KOPT-K1 (cell line): ENCODE results near the gene XRN2.

Experiments used
- H3K27ac ChIP-seq: fragments of 200-600 bp; sonication (generic); 2 replicates; pipeline ENCODE4 v1.5.1; 2016; ENCODE audit warnings: antibody characterized with exemption, mild to moderate bottlenecking, low read depth, low read length; ENCODE audit not compliant: poor library complexity, severe bottlenecking
- H3K36me3 ChIP-seq: fragments of 200-600 bp; sonication (generic); 2 replicates; pipeline ENCODE4 v1.5.1; 2017; ENCODE audit warnings: antibody characterized with exemption, mild to moderate bottlenecking, low read length, moderate library complexity; ENCODE audit not compliant: insufficient read depth
- H3K9me3 ChIP-seq: fragments of 200-600 bp; sonication (generic); 2 replicates; pipeline ENCODE4 v1.5.1; 2017; ENCODE audit warnings: antibody characterized with exemption, low read length, mild to moderate bottlenecking; ENCODE audit not compliant: insufficient read depth, poor library complexity, severe bottlenecking

Gene XRN2

GRCh38 chr20:21384308-21384892 is 81.3 kb downstream of the XRN2 start:
- Histone ChIP-seq H3K36me3 (peaks cover 98% of the 10 kb centered on the region), H3K27ac (no peak overlapping the region), H3K9me3 (no peaks in the 10 kb centered on the region)

- no peaks in the 10 kb centered on the region for H3K9me3 ChIP-seq
- H3K36me3 ChIP-seq = peaks cover 98% of the 10 kb centered on the region
- no peak overlapping the region for H3K27ac ChIP-seq
Measured at GRCh38 chr20:21386111-21386510, 83.0 kb downstream of the XRN2 start.

GRCh38 chr20:21387528-21387927 is 84.4 kb downstream of the XRN2 start:
- peaks cover 85% of the 10 kb centered on the region for H3K36me3 ChIP-seq
- H3K9me3 ChIP-seq = no peaks in the 10 kb centered on the region
- no peak overlapping the region for H3K27ac ChIP-seq

GRCh38 chr20:21388566-21388965 is 85.4 kb downstream of the XRN2 start:
- Histone ChIP-seq H3K36me3 (peaks cover 75% of the 10 kb centered on the region), H3K27ac (no peak overlapping the region), H3K9me3 (no peaks in the 10 kb centered on the region)

- Histone ChIP-seq H3K27ac (no peak overlapping the region), H3K36me3 (peaks cover 67% of the 10 kb centered on the region), H3K9me3 (no peaks in the 10 kb centered on the region)
Measured at GRCh38 chr20:21389368-21389767, 86.2 kb downstream of the XRN2 start.

- H3K36me3 ChIP-seq = peaks cover 54% of the 10 kb centered on the region
- no peaks in the 10 kb centered on the region for H3K9me3 ChIP-seq
- no peak overlapping the region for H3K27ac ChIP-seq
Measured at GRCh38 chr20:21390768-21391167, 87.6 kb downstream of the XRN2 start.

GRCh38 chr20:21391185-21391971 is 88.2 kb downstream of the XRN2 start:
- Histone ChIP-seq H3K9me3 (no peaks in the 10 kb centered on the region), H3K36me3 (peaks cover 48% of the 10 kb centered on the region), H3K27ac (no peak overlapping the region)

GRCh38 chr20:21391972-21392352 is 88.8 kb downstream of the XRN2 start:
- no peak overlapping the region for H3K27ac ChIP-seq
- H3K9me3 ChIP-seq = peaks cover 2% of the 10 kb centered on the region
- H3K36me3 ChIP-seq = peaks cover 42% of the 10 kb centered on the region

GRCh38 chr20:21393166-21393565 is 90.0 kb downstream of the XRN2 start:
- peaks cover 9% of the 10 kb centered on the region for H3K9me3 ChIP-seq
- no peak overlapping the region for H3K27ac ChIP-seq
- peaks cover 31% of the 10 kb centered on the region for H3K36me3 ChIP-seq

- H3K9me3 ChIP-seq = peaks cover 9% of the 10 kb centered on the region
- H3K27ac ChIP-seq = no peak overlapping the region
- H3K36me3 ChIP-seq = peaks cover 23% of the 10 kb centered on the region
Measured at GRCh38 chr20:21393816-21394519, 90.8 kb downstream of the XRN2 start.

GRCh38 chr20:21394551-21394950 is 91.4 kb downstream of the XRN2 start:
- Histone ChIP-seq H3K9me3 (peaks cover 9% of the 10 kb centered on the region), H3K27ac (no peak overlapping the region), H3K36me3 (peaks cover 17% of the 10 kb centered on the region)

GRCh38 chr20:21395051-21395665 is 92.0 kb downstream of the XRN2 start:
- Histone ChIP-seq H3K36me3 (peaks cover 11% of the 10 kb centered on the region), H3K9me3 (peaks cover 9% of the 10 kb centered on the region), H3K27ac (no peak overlapping the region)

- peaks cover 9% of the 10 kb centered on the region for H3K9me3 ChIP-seq
- H3K27ac ChIP-seq = no peak overlapping the region
- H3K36me3 ChIP-seq = peaks cover 3% of the 10 kb centered on the region
Measured at GRCh38 chr20:21395666-21396598, 92.8 kb downstream of the XRN2 start.

GRCh38 chr20:21396599-21397340 is 93.6 kb downstream of the XRN2 start:
- Histone ChIP-seq H3K9me3 (peaks cover 9% of the 10 kb centered on the region), H3K36me3 (no peaks in the 10 kb centered on the region), H3K27ac (no peak overlapping the region)
